T-helper 9 cell (primary cell): ENCODE results near the gene OR7E24.
"Not testable (repeated sequence)": the region's sequence is repeated elsewhere in the genome, so short reads cannot be mapped to it uniquely, and the experiment has no call there.

Source experiments
- DNase-seq: peaks from one replicate; pipeline ENCODE4 v3.0.0-alpha.2; 2020
- total RNA-seq, 2 donors: gene quantifications; one replicate each; lab custom pipeline; 2026; lab: John Stamatoyannopoulos, UW

OR7E24 gene
- total RNA-seq, result 0 reads per million in 2 donors

GRCh38 chr19:9250630-9251029 lies at the start of gene OR7E24:
OR7E24 (plus strand) TSS chr19:9250930; CDS start chr19:9251044, 114 bp downstream.
- DNase-seq, result no peak

DNA sequence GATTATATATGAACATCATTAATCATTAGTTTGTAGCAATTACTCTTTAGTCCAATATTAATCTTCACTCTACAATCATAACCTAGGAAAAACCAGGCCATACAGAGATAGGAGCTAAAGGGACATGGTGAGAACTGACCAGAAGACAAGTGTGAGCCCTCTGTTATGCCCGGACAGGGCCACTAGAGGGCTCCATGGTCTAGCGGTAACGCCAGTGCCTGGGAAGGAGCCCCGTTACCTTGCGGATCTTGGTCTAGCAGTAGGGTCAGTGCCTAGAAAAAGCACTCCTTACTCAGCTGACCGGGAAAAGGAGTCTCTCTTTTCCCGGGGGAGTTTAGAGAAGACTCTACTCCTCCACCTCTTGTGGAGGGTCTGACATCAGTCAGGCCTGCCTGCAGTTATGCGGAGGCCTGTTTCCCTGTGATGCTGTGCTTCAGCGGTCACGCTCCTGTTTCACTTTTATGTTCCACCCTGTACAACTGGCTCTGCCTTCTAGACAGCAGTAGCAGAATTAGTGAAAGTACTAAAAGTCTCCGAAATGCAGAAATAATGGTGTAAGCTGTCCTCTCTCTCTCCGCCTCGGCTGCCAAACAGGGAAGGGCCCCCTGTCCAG lies 45.1 kb upstream of the OR7E24 start:
- DNase-seq, result peak; percentile 48

- DNase-seq, result no peak
These were observed 31.2 kb upstream of the OR7E24 start, which contains the start of gene OR7D4 for GRCh38 chr19:9219489-9219888. OR7D4 (minus strand) TSS chr19:9219589; CDS start chr19:9214837, 4,752 bp downstream.

DNA sequence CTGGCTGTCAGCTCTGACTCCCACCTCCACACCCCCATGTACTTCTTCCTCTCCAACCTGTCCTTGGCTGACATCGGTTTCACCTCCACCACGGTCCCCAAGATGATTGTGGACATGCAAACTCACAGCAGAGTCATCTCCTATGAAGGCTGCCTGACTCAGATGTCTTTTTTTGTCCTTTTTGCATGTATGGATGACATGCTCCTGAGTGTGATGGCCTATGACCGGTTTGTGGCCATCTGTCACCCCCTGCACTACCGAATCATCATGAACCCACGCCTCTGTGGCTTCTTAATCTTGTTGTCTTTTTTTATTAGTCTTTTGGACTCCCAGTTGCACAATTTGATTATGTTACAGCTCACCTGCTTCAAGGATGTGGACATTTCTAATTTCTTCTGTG lies 506 bp downstream of the OR7E24 start:
- DNase-seq, result no peak

GRCh38 chr19:9283485-9283884 lies 32.8 kb downstream of the OR7E24 start:
- not testable (repeated sequence) for DNase-seq

DNA sequence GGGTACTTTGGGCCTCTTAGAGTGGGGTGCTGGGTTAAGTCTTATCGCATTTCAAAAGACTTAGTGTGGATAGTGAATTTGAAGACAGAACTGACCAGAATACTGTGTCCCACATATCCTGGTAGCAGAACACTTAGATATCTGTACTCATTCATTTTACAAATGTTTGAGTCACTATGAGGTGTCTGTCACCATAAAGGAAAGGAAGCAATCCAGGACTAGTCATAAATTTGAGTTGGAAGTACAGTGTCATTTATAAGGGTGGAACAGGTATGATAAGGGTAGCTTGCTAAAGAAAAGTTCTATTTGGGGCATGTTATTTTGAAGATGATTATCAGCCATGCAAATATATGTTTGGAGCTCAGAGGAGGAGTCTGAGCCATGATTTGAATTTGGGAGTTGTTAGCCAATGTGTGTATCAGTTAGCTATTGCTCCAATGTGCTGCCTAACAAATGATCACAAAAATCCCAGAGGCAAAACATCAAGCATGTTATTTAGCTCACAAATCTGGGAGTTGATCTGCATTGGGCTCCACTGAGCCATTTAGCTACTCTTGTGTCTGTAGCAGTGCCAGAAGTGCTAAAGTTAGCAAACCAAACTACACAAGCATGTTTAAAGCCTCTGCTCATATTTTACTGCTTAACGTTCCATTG lies 38.6 kb downstream of the OR7E24 start:
- no peak for DNase-seq

- no peak for DNase-seq
These were observed 44.7 kb downstream of the OR7E24 start for GRCh38 chr19:9295411-9295849.

DNA sequence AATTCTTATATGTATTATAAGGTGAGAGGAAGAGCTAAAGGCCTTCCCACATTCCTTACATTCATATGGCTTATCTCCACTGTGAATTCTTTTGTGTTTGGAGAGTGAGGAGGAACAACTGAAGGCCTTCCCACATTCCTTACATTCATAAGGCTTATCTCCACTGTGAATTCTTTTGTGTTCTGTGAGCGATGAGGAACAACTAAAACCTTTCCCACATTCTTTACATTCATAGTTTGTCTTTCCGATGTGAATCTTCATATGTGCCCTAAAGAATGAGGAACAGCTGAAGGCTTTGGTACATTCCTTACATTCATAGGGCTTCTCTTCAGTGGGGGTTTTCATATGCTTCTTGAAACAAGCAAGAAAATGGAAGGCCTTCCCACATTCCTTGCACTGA lies 45.6 kb downstream of the OR7E24 start:
- no peak for DNase-seq
